H1 (cell line): ENCODE measurements around the gene ACTA2. TPM values are rescaled to one million over a fixed set of nuclear protein-coding genes. Genes with fewer than 3 reads are reported as not detected.

Experiments
- ATF2 ChIP-seq: IDR thresholded peaks from 2 replicates; pipeline ENCODE4 v1.6.1; 2012; ENCODE audit warnings: low read length, inconsistent platforms
- E2F6 ChIP-seq: IDR thresholded peaks from 2 replicates; pipeline ENCODE4 v1.6.1; 2012; ENCODE audit warnings: inconsistent platforms
- HDAC6 ChIP-seq: IDR thresholded peaks from one replicate; pipeline ENCODE4 v1.7.1; 2012; ENCODE audit warnings: low read depth, mild to moderate bottlenecking, inconsistent platforms, low read length, moderate library complexity
- KDM4A ChIP-seq: IDR thresholded peaks from one replicate; pipeline ENCODE4 v1.7.1; 2012; ENCODE audit warnings: low read depth, mild to moderate bottlenecking, moderate library complexity, low read length, inconsistent platforms; ENCODE audit not compliant: severe bottlenecking
- NRF1 ChIP-seq: IDR thresholded peaks from 2 replicates; pipeline ENCODE4 v1.6.1; 2011; ENCODE audit warnings: mild to moderate bottlenecking, low read depth, low read length, improper control_type of control experiment
- RNF2 ChIP-seq: fragments of 200-900, 300-1000 bp; sonication (generic); IDR thresholded peaks from 2 replicates; pipeline ENCODE4 v1.7.1; 2016; ENCODE audit warnings: borderline replicate concordance, low read depth, mild to moderate bottlenecking, antibody characterized with exemption, low read length; ENCODE audit not compliant: poor library complexity, severe bottlenecking; ENCODE audit errors: missing control alignments
- YY1 ChIP-seq: IDR thresholded peaks from 2 replicates; pipeline ENCODE4 v1.6.1; 2011; ENCODE audit warnings: low read depth, mild to moderate bottlenecking, low read length
- polyA plus RNA-seq, 7 experiments: library from polyadenylated mRNA; depleted of rRNA in 3 of 7; stranded (reverse) in 5 of 7; unstranded in 2 of 7; fragments of >200 nt in 5 of 7; fragments of 200-250 nt in 2 of 7; gene quantifications; 1 replicate in 5 of 7; 2 replicates in 1 of 7; 4 replicates in 1 of 7; pipeline versions ENCODE4 v1.2.1 to v1.2.3, GENCODE V29; 2011 to 2013; ENCODE audit warnings: missing spikeins in 2 of 7, mixed read lengths in 2 of 7
- total RNA-seq: library from RNA; stranded (reverse); fragmentation: NEBNext Ultra II Directional; extraction: Animal tissue kit (Norgen Biotek cat#: 25700); gene quantifications from 2 replicates; pipeline ENCODE4 v1.2.1, GENCODE V29; 2021

Gene ACTA2
- total and polyA plus RNA-seq, 2 of the 8 experiments (the other 6 are each of a cell fraction or from before 2014, with no cell fraction given), result 3.5 to 8.9 TPM

GRCh38 chr10:89001729-89002072 lies 49.1 kb upstream of the ACTA2 start (continued):
- TF ChIP-seq ATF2 (no peak), RNF2 (no peak), NRF1 (no peak), HDAC6 (no peak), KDM4A (no peak), E2F6 (no peak), YY1 (no peak)
